ENCODE results near the gene STUB1.

STUB1 gene

GRCh38 chr16:642189-643049 is 37.8 kb upstream of the STUB1 start:
- POLR2A ChIA-PET, result interaction anchor here (0.5 to 1.1 kb wide), 3 partner anchors 9 to 49 kb away, joined by 3 to 5 read pairs (median 3); partner anchors contain the start of gene STUB1
- CTCF ChIA-PET, result no interaction called here
- no peak for DNase-seq (ENCODE audit: extremely low spot score)
- TF ChIP-seq NFRKB (IDR thresholded peaks at IDR 0.05) (no peak), FOXM1 (IDR thresholded peaks at IDR 0.05; ENCODE audit: borderline replicate concordance) (no peak), ZNF384 (IDR thresholded peaks at IDR 0.05) (no peak), SP1 (IDR thresholded peaks at IDR 0.05) (no peak), BHLHE40 (IDR thresholded peaks at IDR 0.05; ENCODE audit: borderline replicate concordance) (no peak), TARDBP (IDR thresholded peaks at IDR 0.05) (no peak), L3MBTL2 (conservative IDR thresholded peaks at IDR 0.05) (no peak; the same call in 1 of the 2 replicates), FOXA1 (IDR thresholded peaks at IDR 0.05) (no peak), ELF4 (IDR thresholded peaks at IDR 0.05) (no peak), HDGF (IDR thresholded peaks at IDR 0.05; ENCODE audit: borderline replicate concordance) (no peak), LEF1 (IDR thresholded peaks at IDR 0.05; ENCODE audit: borderline replicate concordance) (no peak), PKNOX1 (IDR thresholded peaks at IDR 0.05) (no peak), CTBP1 (IDR thresholded peaks at IDR 0.05; ENCODE audit: borderline replicate concordance) (no peak), SUZ12 (IDR thresholded peaks at IDR 0.05) (no peak), FOXK2 (IDR thresholded peaks at IDR 0.05) (no peak), ARNT (IDR thresholded peaks at IDR 0.05) (no peak)

- POLR2A ChIA-PET, result interaction anchor here (0.6 to 1.1 kb wide), 2 partner anchors 9 to 38 kb away, joined by 3 to 5 read pairs; partner anchors contain the start of gene STUB1
- TF ChIP-seq PKNOX1 (IDR thresholded peaks at IDR 0.05), result no peak
- TF ChIP-seq FOXA1 (IDR thresholded peaks at IDR 0.05), result no peak
- TF ChIP-seq FOXK2 (IDR thresholded peaks at IDR 0.05), result no peak
- TF ChIP-seq BHLHE40 (IDR thresholded peaks at IDR 0.05; ENCODE audit: borderline replicate concordance), result no peak
- TF ChIP-seq CTBP1 (IDR thresholded peaks at IDR 0.05; ENCODE audit: borderline replicate concordance), result no peak
- TF ChIP-seq ARNT (IDR thresholded peaks at IDR 0.05), result no peak
- no peak for TF ChIP-seq L3MBTL2 (conservative IDR thresholded peaks at IDR 0.05)
- TF ChIP-seq NFRKB (IDR thresholded peaks at IDR 0.05), result no peak
- no peak for TF ChIP-seq HDGF (IDR thresholded peaks at IDR 0.05; ENCODE audit: borderline replicate concordance)
- TF ChIP-seq ZNF384 (IDR thresholded peaks at IDR 0.05), result no peak
- TF ChIP-seq TARDBP (IDR thresholded peaks at IDR 0.05), result no peak
- TF ChIP-seq ELF4 (IDR thresholded peaks at IDR 0.05), result no peak
- TF ChIP-seq SP1 (IDR thresholded peaks at IDR 0.05), result no peak
- TF ChIP-seq SUZ12 (IDR thresholded peaks at IDR 0.05), result no peak
- TF ChIP-seq LEF1 (IDR thresholded peaks at IDR 0.05; ENCODE audit: borderline replicate concordance), result no peak
- TF ChIP-seq FOXM1 (IDR thresholded peaks at IDR 0.05; ENCODE audit: borderline replicate concordance), result no peak
- DNase-seq (ENCODE audit: extremely low spot score), result no peak
- CTCF ChIA-PET, result no interaction called here
Measured at GRCh38 chr16:643050-643368, 37.2 kb upstream of the STUB1 start.

GRCh38 chr16:644556-644955 is 35.7 kb upstream of the STUB1 start:
- POLR2A ChIA-PET, result no interaction called here
- DNase-seq (ENCODE audit: extremely low spot score), result no peak
- TF ChIP-seq HDGF (IDR thresholded peaks at IDR 0.05; ENCODE audit: borderline replicate concordance) (no peak), ARNT (IDR thresholded peaks at IDR 0.05) (no peak), SUZ12 (IDR thresholded peaks at IDR 0.05) (no peak), ELF4 (IDR thresholded peaks at IDR 0.05) (no peak), FOXM1 (IDR thresholded peaks at IDR 0.05; ENCODE audit: borderline replicate concordance) (no peak), TARDBP (IDR thresholded peaks at IDR 0.05) (no peak), CTBP1 (IDR thresholded peaks at IDR 0.05; ENCODE audit: borderline replicate concordance) (no peak), NFRKB (IDR thresholded peaks at IDR 0.05) (no peak)
- CTCF ChIA-PET, result no interaction called here

- no peak for TF ChIP-seq TARDBP (IDR thresholded peaks at IDR 0.05)
- TF ChIP-seq LEF1 (IDR thresholded peaks at IDR 0.05; ENCODE audit: borderline replicate concordance), result no peak
- no peak for TF ChIP-seq NFRKB (IDR thresholded peaks at IDR 0.05)
- no peak for TF ChIP-seq SUZ12 (IDR thresholded peaks at IDR 0.05)
- TF ChIP-seq ARNT (IDR thresholded peaks at IDR 0.05), result no peak
- no peak for TF ChIP-seq SP1 (IDR thresholded peaks at IDR 0.05)
- no peak for TF ChIP-seq PKNOX1 (IDR thresholded peaks at IDR 0.05)
- TF ChIP-seq ZNF384 (IDR thresholded peaks at IDR 0.05), result no peak
- ChIA-PET CTCF (no interaction called here), POLR2A (interaction anchor here (1.0 kb wide), 1 partner anchor 10 kb away, joined by 3 read pairs; the partner anchor contains the start of gene METTL26)
- no peak for DNase-seq (ENCODE audit: extremely low spot score)
Measured at GRCh38 chr16:645852-646678, 34.1 kb upstream of the STUB1 start.

- TF ChIP-seq NFRKB (IDR thresholded peaks at IDR 0.05) (no peak), ZNF384 (IDR thresholded peaks at IDR 0.05) (no peak), BHLHE40 (IDR thresholded peaks at IDR 0.05; ENCODE audit: borderline replicate concordance) (no peak), LEF1 (IDR thresholded peaks at IDR 0.05; ENCODE audit: borderline replicate concordance) (no peak), SUZ12 (IDR thresholded peaks at IDR 0.05) (no peak), FOXM1 (IDR thresholded peaks at IDR 0.05; ENCODE audit: borderline replicate concordance) (no peak), TARDBP (IDR thresholded peaks at IDR 0.05) (no peak), FOXK2 (IDR thresholded peaks at IDR 0.05) (no peak), ARNT (IDR thresholded peaks at IDR 0.05) (no peak), HDGF (IDR thresholded peaks at IDR 0.05; ENCODE audit: borderline replicate concordance) (no peak), CTBP1 (IDR thresholded peaks at IDR 0.05; ENCODE audit: borderline replicate concordance) (no peak)
- no peak for DNase-seq (ENCODE audit: extremely low spot score)
- CTCF ChIA-PET, result no interaction called here
- POLR2A ChIA-PET, result interaction anchor here (2.0 kb wide), 1 partner anchor 10 kb away, joined by 21 read pairs; the partner anchor contains the start of gene METTL26
Measured at GRCh38 chr16:646679-647172, 33.5 kb upstream of the STUB1 start.

Measured in HEK293T (cell line).